ENCODE results near the gene GALNT16.

The GALNT16 gene

GRCh38 chr14:69317102-69317755 is 57.3 kb downstream of the GALNT16 start:
- DNase-seq (ENCODE audit: low read depth in 2 of 2): no peak

GRCh38 chr14:69317780-69318179 is 57.8 kb downstream of the GALNT16 start:
- DNase-seq (ENCODE audit: low read depth in 2 of 2): no peak

GRCh38 chr14:69318241-69318640 is 58.3 kb downstream of the GALNT16 start:
- DNase-seq (ENCODE audit: low read depth in 2 of 2): no peak

- DNase-seq (ENCODE audit: low read depth in 2 of 2): no peak
Observed at GRCh38 chr14:69318901-69319475, 59.0 kb downstream of the GALNT16 start.

GRCh38 chr14:69319911-69320310 is 60.0 kb downstream of the GALNT16 start:
- DNase-seq (ENCODE audit: low read depth in 2 of 2): no peak

- DNase-seq (ENCODE audit: low read depth in 2 of 2): no peak
Observed at GRCh38 chr14:69320581-69321365, 60.8 kb downstream of the GALNT16 start.

GRCh38 chr14:69321601-69322330 is 61.8 kb downstream of the GALNT16 start:
- no peak for DNase-seq (ENCODE audit: low read depth in 2 of 2)

GRCh38 chr14:69323266-69323998 is 63.5 kb downstream of the GALNT16 start:
- no peak for DNase-seq (ENCODE audit: low read depth in 2 of 2)

- no peak for DNase-seq (ENCODE audit: low read depth in 2 of 2)
Observed at GRCh38 chr14:69323999-69324282, 64.0 kb downstream of the GALNT16 start.

GRCh38 chr14:69324341-69324931 is 64.5 kb downstream of the GALNT16 start:
- no peak for DNase-seq (ENCODE audit: low read depth in 2 of 2)

- DNase-seq (ENCODE audit: low read depth in 2 of 2): no peak
Observed at GRCh38 chr14:69325086-69325485, 65.1 kb downstream of the GALNT16 start.

- DNase-seq (ENCODE audit: low read depth in 2 of 2): no peak
Observed at GRCh38 chr14:69325646-69326265, 65.8 kb downstream of the GALNT16 start.

GRCh38 chr14:69326611-69327010 is 66.7 kb downstream of the GALNT16 start:
- DNase-seq (ENCODE audit: low read depth in 2 of 2): no peak

- no peak for DNase-seq (ENCODE audit: low read depth in 2 of 2)
Observed at GRCh38 chr14:69327507-69327906, 67.5 kb downstream of the GALNT16 start.

GRCh38 chr14:69328317-69328716 is 68.4 kb downstream of the GALNT16 start:
- DNase-seq (ENCODE audit: low read depth in 2 of 2): no peak

- DNase-seq (ENCODE audit: low read depth in 2 of 2): no peak
Observed at GRCh38 chr14:69328765-69329164, 68.8 kb downstream of the GALNT16 start.

- no peak for DNase-seq (ENCODE audit: low read depth in 2 of 2)
Observed at GRCh38 chr14:69331206-69331605, 71.2 kb downstream of the GALNT16 start.

- DNase-seq (ENCODE audit: low read depth in 2 of 2): no peak
Observed at GRCh38 chr14:69332782-69333395, 72.9 kb downstream of the GALNT16 start.

GRCh38 chr14:69333791-69334337 is 73.9 kb downstream of the GALNT16 start:
- DNase-seq (ENCODE audit: low read depth in 2 of 2): no peak

GRCh38 chr14:69334576-69334975 is 74.6 kb downstream of the GALNT16 start:
- DNase-seq (ENCODE audit: low read depth in 2 of 2): no peak
